ENCODE data around the gene SLAMF1.

- TF ChIP-seq EZH2phosphoT487 (IDR thresholded peaks at IDR 0.05; ENCODE audit: low read depth) (no peak), CTCF (IDR thresholded peaks at IDR 0.05; ENCODE audit: low read depth, low read length) (no peak)
Observed at GRCh38 chr1:160636547-160636946, 10.3 kb downstream of the SLAMF1 start.
